NCI-H524 (cell line): ENCODE data around the gene MTHFD2L.

Experiments used
- DNase-seq, 2 experiments: peaks; one replicate each; lab custom pipeline; 2025; lab: John Stamatoyannopoulos, UW

The MTHFD2L gene

DNA sequence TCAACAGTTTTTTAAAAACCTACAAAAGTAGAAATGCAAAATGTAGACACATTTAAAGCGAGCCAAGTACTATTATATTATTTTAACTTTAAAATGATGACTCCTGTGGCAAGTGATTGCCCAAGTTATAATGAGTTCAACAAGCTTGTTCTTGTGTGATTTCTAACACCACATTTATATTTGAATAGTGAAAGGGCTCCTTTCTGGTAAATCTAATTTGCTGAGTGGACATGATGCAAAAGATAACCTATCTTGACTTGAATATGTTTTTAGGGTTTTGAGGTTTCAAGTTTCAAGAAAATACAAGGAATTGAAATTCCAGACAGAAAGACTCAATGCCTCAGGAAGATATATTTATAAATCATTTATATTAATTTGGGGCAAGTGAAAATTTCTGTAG, 149.3 kb downstream of the MTHFD2L start:
- no peak for DNase-seq

DNA sequence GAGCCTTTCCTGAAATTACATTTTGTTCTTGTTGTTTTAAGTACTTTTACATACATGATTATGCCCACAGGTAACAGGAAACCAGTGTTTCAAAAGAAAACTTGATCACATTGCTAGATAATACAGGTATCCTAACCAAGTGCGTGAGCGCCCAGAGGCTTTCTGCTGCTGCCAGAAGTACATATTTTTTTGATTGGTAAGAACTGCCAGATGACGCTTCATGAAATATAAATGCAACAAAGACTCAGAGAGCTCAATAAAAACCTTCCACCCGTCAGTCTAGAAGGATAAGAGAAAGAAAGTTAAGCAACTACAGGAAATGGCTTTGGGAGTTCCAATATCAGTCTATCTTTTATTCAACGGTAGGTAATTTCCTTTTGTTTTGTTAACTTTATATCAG, 150.3 kb downstream of the MTHFD2L start, which contains the start of gene EPGN:
EPGN (plus strand) TSS at position 256 of the 400 bp plus-strand sequence; CDS start at position 320, 64 bp downstream.
- DNase-seq: no peak

DNA sequence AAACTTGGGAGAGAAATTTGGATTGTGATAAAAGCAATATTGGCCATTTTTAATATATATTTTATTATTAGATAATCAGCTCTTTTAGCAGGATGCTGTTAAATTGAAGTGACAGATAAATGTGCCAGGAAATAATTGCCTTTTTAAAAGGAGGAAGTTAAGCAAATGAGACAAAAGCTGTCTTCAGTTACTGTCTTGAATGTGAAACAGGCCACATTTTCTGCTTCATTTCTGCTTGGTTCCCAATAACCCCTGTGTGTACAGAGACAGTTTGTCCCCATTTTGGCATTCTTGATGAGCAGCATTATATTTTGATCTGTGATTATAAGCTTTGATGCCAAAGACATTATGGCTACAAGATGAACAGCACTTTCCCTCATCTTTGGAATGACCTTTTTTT, 151.3 kb downstream of the MTHFD2L start:
- DNase-seq: no peak

DNA sequence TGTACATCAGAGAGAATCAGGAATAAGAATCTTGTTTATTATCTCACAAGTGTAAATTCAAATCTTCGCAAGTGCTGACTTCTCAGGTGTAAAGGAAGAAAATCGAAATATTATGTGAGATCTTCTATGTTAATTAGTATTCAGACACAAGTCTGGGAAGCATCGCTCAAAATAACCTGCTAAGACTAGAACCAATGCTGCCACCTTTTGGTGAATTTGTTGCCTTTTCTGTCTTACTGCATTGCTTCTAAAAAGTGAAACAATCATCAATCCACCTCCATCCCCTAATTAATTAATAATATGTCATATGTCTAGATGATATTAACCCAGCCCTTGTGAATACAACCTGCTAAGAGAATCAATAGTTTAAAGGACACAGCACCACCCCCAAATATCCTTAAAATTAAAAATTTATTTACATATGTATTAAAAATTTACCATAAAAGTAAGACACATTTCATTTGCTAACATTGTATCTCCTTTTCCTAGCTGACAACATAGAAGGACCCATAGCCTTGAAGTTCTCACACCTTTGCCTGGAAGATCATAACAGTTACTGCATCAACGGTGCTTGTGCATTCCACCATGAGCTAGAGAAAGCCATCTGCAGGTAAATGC, 153.9 kb downstream of the MTHFD2L start:
- peak; percentile 8 to 40 for DNase-seq

DNA sequence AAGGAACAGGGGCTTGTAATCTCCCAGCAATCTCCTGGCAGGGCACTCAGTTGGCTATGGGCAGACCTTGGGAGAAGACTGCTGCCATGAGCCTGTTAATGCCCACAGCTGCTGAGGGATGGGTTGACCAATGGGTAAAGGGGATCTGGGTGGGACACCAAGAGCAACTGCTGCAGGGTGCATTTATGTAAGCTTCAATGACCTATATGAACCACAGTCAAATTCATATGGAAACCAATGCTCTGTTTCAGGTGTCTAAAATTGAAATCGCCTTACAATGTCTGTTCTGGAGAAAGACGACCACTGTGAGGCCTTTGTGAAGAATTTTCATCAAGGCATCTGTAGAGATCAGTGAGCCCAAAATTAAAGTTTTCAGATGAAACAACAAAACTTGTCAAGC, 156.4 kb downstream of the MTHFD2L start:
- no peak for DNase-seq

DNA sequence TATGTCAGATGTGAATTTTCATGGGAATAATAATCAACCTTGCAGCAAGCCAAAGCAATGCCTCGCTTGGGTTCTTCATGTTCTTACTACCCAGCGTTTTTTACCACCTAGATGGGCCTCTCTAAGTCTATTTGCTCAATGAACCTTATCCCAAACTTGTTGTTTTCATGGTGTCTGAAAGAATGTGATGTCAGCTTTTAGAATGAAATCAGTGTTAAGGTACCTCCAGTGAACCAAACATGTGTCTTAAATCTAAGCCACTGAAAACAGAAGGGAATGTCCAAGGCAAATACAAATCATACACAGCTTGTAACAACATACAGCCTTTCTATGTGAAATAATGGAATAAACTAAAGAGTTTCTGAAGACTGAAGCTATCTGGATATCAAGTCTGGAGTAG, 157.0 kb downstream of the MTHFD2L start:
- DNase-seq: no peak

DNA sequence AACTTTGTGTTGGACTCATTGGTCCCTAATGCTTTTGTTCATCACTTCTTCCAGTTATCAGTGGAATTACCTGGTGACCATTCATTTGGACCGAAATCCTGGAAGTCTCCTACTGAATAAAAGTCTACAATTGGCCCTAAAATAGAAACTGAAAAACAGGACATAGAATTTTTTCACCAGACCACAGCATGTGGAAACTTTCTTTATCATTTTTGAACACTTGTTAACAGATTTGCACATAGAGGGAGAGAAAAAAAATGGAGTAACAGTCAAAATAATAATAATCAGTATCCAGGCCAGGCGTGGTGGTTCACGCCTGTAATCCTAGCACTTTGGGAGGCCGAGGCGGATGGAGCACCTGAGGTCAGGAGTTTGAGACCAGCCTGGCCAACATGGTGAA, 157.5 kb downstream of the MTHFD2L start:
- no peak for DNase-seq

DNA sequence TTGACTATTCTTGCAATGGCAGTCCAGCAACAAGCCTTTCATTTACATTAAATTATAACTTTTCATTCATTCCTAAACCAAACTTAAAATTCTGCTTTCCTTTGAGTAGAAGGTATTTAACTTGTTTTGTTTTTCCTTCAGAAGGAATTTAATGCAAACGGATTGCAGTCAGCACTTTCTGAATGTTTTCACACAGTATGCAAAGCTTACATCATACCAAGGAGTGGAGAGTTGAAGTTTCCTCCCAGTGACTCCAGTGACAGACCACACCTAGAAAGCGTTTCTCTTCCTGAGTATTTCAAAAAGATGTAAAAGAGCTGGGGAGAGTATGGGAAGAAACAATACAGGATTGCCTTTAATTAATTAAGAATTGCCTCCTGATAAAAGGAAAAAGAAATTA, 158.5 kb downstream of the MTHFD2L start:
- DNase-seq: no peak

DNA sequence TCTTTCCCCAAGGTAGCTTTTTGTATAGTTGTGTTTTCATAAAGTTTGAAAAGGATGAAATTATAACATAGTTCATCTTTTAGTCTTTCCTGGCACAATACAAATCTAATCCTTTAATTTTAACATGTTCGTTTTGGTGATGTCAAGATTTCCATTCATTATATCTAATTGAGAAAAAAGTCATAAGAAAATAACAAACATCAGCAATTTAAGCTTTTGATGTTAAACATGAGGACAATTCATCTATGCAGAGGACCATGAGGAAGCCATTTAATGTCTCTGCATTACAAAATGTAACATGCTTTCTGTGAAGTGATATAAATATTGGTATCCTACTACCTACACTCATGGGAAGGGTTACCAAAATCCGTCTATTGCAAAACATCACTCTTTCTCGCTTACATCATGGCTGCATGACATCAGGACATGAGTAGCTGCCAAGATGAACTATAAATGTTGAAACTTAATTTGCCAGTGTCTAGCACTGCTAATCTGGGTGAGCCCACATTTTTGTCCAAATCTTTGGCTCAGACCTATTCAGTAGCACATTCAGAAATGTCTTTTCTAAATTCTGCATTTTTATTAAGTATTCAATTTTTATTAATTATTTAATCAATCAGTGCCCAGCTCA, 159.8 kb downstream of the MTHFD2L start:
- no peak for DNase-seq

DNA sequence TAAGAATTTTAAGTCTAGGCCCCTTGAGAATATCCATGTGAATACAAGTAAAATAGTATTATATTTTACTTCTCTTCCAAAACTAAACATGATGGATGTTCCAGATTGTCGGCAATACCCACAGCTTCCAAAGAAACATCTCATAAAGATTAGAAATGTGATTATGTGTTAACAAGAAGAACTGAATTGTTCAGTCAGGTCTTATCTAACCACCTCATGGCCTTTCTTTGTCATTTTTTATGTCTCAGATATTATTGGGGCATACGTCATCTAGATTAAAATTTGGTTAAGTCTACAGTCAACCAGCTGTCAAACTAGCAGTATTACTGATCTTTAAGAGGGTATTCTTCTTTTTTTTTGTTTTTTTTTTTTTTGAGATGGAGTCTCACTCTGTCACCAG, 160.4 kb downstream of the MTHFD2L start:
- DNase-seq: no peak

DNA sequence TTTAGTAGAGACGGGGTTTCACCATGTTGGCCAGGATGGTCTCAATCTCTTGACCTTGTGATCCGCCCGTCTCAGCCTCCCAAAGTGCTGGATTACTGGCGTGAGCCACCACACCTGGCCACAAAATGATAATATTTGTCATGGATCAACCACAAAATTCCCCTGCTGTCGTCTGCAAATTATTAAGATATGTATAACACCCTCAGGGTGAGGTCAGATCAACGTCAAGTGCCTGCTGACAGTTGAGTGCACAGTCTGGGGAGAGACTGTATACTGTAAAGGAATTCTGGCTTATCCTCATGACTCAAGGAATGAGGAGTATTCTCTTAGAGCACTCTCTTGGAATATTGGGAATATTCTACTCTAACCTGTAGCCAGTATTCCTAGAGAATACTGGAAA, 161.6 kb downstream of the MTHFD2L start:
- DNase-seq: no peak

DNA sequence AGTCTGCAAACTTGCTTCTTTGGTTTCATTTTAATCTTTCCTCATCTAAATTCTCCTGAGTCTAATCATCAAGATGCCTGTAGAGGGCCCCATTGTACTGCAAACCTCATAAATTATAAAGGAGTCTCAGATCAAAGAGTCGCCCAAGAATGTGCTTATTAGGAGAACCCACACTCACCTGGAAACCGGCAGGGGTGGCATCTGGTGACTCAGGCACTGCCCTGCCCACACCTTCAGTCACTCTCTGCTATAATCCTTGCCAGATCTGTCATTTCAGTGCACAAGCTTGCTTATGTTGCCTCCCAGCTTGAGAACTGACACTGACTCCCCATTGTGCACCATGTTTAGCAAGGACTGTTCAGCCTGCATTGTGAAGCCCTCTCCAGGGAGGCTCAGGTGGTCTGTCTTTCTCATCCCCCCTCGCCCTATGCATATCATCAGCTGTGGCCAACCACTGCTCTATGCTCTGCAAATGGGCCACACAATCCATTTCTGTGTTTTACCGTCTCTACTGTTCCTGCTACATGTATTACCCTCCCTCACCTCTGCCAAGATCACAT, 162.7 kb downstream of the MTHFD2L start:
- peak; percentile 39 to 66 for DNase-seq

DNA sequence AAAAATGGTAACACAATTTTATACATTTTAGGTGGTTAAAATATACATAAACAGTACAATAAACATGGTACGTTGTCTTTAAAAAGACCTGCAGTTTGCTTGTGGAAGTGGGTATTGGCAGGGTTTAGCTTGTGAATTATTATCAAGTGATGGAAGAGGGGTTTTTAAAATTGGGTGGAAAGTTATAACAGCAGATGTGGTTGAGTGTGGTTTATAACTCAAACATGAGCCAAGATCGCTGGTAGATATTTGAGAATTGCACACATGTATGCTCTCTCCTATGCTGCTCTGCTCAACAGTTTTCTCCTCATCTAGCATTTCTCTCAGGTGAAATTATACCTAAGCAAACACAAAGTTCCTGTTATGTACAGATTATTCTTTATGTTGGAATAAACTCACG, 164.4 kb downstream of the MTHFD2L start:
- no peak for DNase-seq

DNA sequence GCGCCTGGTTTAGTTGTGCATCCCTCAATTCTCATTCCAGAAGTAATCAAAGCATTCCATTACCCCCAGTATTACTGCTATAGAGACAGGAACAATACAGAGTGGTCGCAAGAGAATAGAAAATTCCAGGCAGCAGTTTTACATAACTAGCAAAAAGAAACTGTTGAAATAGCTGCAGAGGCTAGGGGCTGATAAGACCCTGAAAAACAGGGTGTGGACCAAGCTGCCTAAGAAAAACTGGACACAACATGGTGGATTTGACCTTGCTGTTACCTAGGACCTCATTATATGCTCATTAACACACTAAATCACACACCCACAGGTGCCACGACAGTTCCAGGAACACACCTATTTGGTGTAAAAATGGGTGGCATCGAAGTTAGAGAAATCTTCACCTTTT, 165.7 kb downstream of the MTHFD2L start:
- DNase-seq: no peak

DNA sequence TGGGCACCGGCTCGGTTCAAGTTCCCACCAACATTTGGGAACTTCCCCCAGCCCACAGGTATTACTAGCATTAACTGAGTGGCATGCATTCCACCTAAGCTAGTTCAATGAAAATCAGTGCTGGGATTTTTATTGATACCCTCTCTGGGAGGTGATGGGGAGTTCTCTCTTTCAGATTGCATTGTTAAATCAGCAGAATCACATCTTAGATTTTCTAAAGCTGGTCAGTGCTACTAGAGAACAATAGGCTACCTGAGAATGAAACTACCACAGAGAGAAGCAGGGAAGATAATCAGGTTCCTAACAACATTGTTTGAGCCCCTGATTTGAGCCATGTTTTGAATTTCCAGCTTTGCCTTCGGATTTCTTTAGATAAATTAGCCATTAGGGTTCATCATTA, 166.3 kb downstream of the MTHFD2L start:
- no peak for DNase-seq

DNA sequence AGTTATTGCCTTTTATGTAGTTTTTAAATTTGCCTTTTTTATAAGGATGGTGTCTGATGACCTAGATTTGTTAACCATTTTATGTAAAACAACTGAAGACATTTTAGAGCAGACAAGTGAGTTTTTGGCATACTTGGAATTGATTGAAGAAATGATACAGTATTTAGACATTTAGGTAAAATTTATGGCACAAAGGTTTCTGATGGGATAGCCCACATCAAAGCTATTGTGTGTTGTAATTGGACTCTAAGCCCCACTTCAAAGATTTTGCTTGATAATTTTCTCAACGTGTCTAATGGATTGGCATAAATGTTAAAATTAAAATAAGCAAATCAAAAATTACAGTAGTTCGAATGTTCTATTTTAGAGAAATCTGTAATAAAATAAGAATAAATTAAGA, 168.0 kb downstream of the MTHFD2L start:
- no peak for DNase-seq

DNA sequence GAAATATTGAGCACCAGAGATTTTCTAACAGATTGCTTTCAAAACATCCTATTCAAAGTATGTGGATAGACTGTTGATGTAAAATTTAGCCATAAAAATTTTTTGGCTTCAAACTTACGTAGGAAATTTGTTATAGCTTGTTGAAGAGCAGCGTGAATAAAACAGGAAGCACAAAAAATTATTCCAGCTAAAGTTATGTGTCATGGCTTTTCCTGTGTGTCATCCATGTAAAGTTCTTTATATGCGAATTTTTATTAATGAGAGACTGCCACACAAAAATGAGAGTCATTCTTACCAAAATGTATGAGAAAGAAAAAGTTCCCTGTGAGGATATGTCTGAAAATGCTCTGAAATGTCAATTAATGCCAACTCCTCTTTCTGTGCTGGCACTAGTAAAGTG, 169.8 kb downstream of the MTHFD2L start:
- DNase-seq: no peak

DNA sequence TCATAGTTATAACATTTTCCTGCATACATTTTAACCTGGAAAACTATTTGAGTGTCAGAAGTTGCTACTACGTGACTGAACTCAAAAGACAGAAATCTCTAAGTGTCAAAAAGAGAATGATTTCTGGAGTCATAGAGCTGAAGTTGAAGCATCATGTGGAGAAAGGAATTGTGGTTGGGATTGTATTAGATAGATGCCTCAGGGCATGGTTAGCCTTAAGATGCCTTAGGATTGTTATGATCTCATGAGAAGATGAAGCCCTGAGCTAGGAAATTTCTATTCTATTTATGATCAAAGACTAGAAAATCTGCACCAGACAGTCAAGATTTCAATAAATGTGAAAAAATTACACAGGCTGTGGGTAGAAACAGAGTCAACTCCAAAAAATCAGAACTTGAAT, 170.6 kb downstream of the MTHFD2L start:
- no peak for DNase-seq

DNA sequence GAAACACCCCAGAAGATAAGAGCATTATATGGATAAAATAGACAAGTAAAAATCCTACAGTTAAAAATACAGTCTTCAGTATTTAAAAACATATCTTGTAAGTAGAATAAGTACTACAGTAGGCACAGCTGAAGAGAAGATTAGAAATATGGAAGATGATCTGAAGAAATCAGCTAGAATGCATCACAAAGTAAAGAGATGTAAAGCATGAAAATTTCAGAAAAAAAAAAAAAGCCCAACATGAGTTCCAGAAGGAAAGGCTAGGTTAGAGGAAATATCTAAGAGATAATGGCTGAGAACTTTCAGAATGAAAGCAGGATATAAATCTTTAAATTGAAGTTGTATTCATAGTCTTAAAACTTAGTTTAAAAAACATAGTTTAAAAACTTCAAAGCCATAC, 171.4 kb downstream of the MTHFD2L start:
- DNase-seq: no peak

DNA sequence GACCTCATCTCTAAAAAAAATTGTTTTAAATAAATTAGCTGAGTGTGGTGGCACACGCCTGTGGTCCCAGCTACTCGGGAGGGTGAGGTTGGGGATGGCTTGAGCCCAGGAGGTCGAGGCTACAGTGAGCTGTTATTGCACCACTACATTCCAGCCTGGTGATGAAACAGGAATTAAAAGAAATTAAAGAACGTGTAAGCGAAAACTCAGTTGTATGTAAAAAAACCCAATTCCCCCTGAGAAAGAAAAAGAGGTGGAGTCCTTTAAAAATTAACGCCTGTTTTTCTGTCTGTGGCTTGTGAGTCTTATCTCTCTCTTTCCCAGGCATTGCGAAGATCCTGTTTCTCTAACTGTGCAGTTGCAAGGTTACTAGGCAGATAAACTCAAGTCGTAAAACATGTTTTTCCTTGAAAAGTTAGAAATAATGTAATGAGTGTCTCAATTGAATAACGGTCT, 172.4 kb downstream of the MTHFD2L start:
- DNase-seq: no peak

DNA sequence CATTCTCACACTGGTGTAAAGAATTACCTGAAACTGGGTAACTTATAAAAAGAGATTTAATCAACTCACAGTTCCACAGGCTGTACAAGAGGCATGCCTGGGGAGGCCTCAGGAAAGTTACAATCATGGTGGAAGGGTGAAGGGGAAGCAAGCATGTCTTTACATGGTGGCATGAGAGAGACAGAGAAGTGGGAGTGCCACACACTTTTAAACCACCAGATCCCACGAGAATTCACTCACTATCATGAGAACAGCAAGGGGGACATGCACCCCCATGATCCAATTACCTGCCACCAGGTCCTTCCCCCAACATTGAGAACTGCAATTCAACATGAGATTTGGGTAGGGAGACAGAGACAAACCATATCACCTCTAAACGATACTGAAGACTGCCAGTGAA, 173.3 kb downstream of the MTHFD2L start:
- no peak for DNase-seq

DNA sequence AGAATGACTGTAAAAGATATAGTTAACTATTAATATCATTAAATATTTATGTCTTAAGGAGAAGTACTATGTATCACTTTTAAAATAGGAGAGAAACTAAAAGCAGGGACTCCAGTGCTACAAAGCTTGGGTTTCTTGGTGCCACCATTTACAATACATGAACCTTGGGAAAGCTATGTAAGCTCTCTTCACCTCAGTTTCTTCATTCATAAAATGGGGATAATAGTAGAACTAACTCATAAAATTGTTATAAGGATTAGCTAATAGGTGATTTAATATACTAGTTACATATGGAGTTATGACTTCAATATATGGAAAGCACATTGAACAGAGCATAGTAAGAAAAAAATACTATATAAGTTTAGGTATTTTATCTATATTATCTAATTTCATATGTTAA, 174.0 kb downstream of the MTHFD2L start:
- DNase-seq: no peak

DNA sequence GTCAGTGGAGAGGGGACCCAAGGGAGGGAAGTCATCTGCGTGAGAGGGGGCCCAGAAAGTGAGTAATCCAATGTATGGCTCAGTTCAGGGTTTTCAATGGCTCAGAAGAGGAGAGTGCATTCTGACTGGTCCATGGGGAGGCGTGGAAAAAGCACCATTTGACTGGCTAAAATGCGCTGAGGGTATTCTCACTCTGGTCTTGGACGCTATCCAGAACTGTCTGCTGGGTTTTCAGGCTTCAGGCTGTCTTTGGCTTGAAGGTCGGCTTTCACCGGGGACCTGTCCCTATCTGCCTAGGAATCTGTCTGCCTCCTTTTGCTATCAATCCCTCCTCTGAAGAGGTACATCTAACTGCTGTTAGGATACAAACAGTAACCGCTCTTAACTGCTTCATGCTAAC, 176.7 kb downstream of the MTHFD2L start:
- DNase-seq: no peak
